ENCODE data around the gene CITED4.

DNA sequence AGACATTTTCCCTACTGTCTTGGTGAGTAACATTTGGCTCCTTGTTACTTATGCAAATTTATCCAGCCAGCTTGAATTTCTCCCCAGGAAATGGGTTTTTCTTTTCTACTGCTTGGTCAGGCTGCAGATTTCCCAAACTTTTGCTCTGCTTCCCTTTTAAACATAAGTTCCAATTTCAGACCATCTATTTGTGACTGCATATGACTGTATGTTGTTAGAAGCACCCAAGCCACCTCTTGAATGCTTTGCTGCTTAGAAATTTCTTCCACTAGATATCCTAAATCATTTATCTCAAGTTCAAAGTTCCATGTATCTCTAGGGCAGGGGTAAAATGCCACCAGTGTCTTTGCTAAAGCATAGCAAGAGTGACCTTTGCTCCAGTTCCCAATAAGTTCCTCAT, 32.3 kb upstream of the CITED4 start:
- TF ChIP-seq, protein P1, sequence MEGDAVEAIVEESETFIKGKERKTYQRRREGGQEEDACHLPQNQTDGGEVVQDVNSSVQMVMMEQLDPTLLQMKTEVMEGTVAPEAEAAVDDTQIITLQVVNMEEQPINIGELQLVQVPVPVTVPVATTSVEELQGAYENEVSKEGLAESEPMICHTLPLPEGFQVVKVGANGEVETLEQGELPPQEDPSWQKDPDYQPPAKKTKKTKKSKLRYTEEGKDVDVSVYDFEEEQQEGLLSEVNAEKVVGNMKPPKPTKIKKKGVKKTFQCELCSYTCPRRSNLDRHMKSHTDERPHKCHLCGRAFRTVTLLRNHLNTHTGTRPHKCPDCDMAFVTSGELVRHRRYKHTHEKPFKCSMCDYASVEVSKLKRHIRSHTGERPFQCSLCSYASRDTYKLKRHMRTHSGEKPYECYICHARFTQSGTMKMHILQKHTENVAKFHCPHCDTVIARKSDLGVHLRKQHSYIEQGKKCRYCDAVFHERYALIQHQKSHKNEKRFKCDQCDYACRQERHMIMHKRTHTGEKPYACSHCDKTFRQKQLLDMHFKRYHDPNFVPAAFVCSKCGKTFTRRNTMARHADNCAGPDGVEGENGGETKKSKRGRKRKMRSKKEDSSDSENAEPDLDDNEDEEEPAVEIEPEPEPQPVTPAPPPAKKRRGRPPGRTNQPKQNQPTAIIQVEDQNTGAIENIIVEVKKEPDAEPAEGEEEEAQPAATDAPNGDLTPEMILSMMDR (IDR thresholded peaks at IDR 0.05 in 2 of 3, conservative IDR thresholded peaks at IDR 0.05 in 1 of 3; ENCODE audit: control insufficient read depth in 2 of 3, extremely low read depth in 1 of 3, insufficient read depth in 1 of 3, low read depth in 3 of 3, low read length in 3 of 3): no peak
- no peak for TF ChIP-seq BCL11A (IDR thresholded peaks at IDR 0.05; ENCODE audit: low read depth, low read length)
- TF ChIP-seq EZH2 (IDR thresholded peaks at IDR 0.05; ENCODE audit: borderline replicate concordance, control insufficient read depth, low read depth, low read length): no peak
- TF ChIP-seq HDGF (IDR thresholded peaks at IDR 0.05): no peak
- no peak for TF ChIP-seq GATAD2B (conservative IDR thresholded peaks at IDR 0.05; ENCODE audit: low read depth)
- TF ChIP-seq HDAC6 (IDR thresholded peaks at IDR 0.05; ENCODE audit: unreplicated experiment): no peak
- TF ChIP-seq, protein P2, sequence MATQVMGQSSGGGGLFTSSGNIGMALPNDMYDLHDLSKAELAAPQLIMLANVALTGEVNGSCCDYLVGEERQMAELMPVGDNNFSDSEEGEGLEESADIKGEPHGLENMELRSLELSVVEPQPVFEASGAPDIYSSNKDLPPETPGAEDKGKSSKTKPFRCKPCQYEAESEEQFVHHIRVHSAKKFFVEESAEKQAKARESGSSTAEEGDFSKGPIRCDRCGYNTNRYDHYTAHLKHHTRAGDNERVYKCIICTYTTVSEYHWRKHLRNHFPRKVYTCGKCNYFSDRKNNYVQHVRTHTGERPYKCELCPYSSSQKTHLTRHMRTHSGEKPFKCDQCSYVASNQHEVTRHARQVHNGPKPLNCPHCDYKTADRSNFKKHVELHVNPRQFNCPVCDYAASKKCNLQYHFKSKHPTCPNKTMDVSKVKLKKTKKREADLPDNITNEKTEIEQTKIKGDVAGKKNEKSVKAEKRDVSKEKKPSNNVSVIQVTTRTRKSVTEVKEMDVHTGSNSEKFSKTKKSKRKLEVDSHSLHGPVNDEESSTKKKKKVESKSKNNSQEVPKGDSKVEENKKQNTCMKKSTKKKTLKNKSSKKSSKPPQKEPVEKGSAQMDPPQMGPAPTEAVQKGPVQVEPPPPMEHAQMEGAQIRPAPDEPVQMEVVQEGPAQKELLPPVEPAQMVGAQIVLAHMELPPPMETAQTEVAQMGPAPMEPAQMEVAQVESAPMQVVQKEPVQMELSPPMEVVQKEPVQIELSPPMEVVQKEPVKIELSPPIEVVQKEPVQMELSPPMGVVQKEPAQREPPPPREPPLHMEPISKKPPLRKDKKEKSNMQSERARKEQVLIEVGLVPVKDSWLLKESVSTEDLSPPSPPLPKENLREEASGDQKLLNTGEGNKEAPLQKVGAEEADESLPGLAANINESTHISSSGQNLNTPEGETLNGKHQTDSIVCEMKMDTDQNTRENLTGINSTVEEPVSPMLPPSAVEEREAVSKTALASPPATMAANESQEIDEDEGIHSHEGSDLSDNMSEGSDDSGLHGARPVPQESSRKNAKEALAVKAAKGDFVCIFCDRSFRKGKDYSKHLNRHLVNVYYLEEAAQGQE (IDR thresholded peaks at IDR 0.05; ENCODE audit: low read depth, low read length): no peak
- no peak for TF ChIP-seq EGR1 (IDR thresholded peaks at IDR 0.05; ENCODE audit: borderline replicate concordance in 1 of 2, low read depth in 2 of 2, low read length in 2 of 2)
- no peak for TF ChIP-seq POLR2A (IDR thresholded peaks at IDR 0.05; ENCODE audit: low read depth, low read length)
- TF ChIP-seq, protein P3, sequence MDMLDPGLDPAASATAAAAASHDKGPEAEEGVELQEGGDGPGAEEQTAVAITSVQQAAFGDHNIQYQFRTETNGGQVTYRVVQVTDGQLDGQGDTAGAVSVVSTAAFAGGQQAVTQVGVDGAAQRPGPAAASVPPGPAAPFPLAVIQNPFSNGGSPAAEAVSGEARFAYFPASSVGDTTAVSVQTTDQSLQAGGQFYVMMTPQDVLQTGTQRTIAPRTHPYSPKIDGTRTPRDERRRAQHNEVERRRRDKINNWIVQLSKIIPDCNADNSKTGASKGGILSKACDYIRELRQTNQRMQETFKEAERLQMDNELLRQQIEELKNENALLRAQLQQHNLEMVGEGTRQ (IDR thresholded peaks at IDR 0.05; ENCODE audit: borderline replicate concordance, low read depth, low read length): no peak
- TF ChIP-seq, protein P4, sequence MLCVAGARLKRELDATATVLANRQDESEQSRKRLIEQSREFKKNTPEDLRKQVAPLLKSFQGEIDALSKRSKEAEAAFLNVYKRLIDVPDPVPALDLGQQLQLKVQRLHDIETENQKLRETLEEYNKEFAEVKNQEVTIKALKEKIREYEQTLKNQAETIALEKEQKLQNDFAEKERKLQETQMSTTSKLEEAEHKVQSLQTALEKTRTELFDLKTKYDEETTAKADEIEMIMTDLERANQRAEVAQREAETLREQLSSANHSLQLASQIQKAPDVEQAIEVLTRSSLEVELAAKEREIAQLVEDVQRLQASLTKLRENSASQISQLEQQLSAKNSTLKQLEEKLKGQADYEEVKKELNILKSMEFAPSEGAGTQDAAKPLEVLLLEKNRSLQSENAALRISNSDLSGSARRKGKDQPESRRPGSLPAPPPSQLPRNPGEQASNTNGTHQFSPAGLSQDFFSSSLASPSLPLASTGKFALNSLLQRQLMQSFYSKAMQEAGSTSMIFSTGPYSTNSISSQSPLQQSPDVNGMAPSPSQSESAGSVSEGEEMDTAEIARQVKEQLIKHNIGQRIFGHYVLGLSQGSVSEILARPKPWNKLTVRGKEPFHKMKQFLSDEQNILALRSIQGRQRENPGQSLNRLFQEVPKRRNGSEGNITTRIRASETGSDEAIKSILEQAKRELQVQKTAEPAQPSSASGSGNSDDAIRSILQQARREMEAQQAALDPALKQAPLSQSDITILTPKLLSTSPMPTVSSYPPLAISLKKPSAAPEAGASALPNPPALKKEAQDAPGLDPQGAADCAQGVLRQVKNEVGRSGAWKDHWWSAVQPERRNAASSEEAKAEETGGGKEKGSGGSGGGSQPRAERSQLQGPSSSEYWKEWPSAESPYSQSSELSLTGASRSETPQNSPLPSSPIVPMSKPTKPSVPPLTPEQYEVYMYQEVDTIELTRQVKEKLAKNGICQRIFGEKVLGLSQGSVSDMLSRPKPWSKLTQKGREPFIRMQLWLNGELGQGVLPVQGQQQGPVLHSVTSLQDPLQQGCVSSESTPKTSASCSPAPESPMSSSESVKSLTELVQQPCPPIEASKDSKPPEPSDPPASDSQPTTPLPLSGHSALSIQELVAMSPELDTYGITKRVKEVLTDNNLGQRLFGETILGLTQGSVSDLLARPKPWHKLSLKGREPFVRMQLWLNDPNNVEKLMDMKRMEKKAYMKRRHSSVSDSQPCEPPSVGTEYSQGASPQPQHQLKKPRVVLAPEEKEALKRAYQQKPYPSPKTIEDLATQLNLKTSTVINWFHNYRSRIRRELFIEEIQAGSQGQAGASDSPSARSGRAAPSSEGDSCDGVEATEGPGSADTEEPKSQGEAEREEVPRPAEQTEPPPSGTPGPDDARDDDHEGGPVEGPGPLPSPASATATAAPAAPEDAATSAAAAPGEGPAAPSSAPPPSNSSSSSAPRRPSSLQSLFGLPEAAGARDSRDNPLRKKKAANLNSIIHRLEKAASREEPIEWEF (IDR thresholded peaks at IDR 0.05; ENCODE audit: insufficient replicate concordance, low read depth, low read length): no peak

Measured in GM12878 (cell line).